ENCODE measurements around the gene BABAM2.

- TF ChIP-seq CTCF (IDR thresholded peaks at IDR 0.05; ENCODE audit: low read depth, low read length): no peak
- no peak for TF ChIP-seq POLR2A (IDR thresholded peaks at IDR 0.05; ENCODE audit: extremely low read depth, insufficient read length)
- TF ChIP-seq MYC (IDR thresholded peaks at IDR 0.05; ENCODE audit: low read depth, low read length): no peak
- TF ChIP-seq MAX (IDR thresholded peaks at IDR 0.05; ENCODE audit: low read depth, low read length): no peak
Observed at GRCh38 chr2:27915191-27915590, 24.7 kb downstream of the BABAM2 start.
